Brain microvascular endothelial cell (primary cell): Measurements from ENCODE around the gene KLK13.

Experiments used
- DNase-seq: peaks from one replicate; pipeline ENCODE4 v3.0.0-alpha.2; 2020
- H3K27ac ChIP-seq: fragments of 250-450 bp; sonication (Bioruptor Pico); 2 replicates; pipeline ENCODE4 v1.5.1; 2020; ENCODE audit warnings: mild to moderate bottlenecking, moderate library complexity
- H3K27me3 ChIP-seq: fragments of 250-450 bp; sonication (Bioruptor Pico); replicated peaks from 2 replicates; pipeline ENCODE4 v1.5.1; 2020; ENCODE audit warnings: mild to moderate bottlenecking
- H3K36me3 ChIP-seq: fragments of 250-450 bp; sonication (Bioruptor Pico); replicated peaks from 2 replicates; pipeline ENCODE4 v1.5.1; 2020; ENCODE audit warnings: mild to moderate bottlenecking
- H3K4me3 ChIP-seq: 2 replicates; pipeline ENCODE4 v1.5.1; 2011; ENCODE audit warnings: low read depth, mild to moderate bottlenecking, control low read depth, low read length, moderate library complexity
- CTCF ChIP-seq: IDR thresholded peaks from 2 replicates; pipeline ENCODE4 v1.5.1; 2011; ENCODE audit warnings: low read depth, mild to moderate bottlenecking, moderate library complexity, low read length, control low read depth, inconsistent platforms; ENCODE audit errors: missing control alignments
- in situ Hi-C: cut with HindIII; loops from 2 replicates; pipeline ENCODE4 v1.10.0; 2017; ENCODE audit warnings: low sequenced_read_pairs, low pct_ligation_motif_present

KLK13 gene

GRCh38 chr19:51108066-51108804, 43.3 kb upstream of the KLK13 start, which contains the start of gene CTU1:
Gene CTU1 (minus strand): TSS chr19:51108409. CDS start chr19:51104569, 3,840 bp downstream.
- no peaks in the 10 kb centered on the region for H3K27me3 ChIP-seq
- H3K36me3 ChIP-seq = peaks cover 7% of the 10 kb centered on the region
- no peak for TF ChIP-seq CTCF
- peak within 1 kb of the TSS; percentile 71 for H3K27ac ChIP-seq
- peak within 1 kb of the TSS; percentile 93 for H3K4me3 ChIP-seq
- in situ Hi-C loops = no loop called here
- peak; percentile 99 for DNase-seq

- DNase-seq = peak; percentile 25
- Histone ChIP-seq H3K4me3 (peak overlapping the region; percentile 93), H3K27me3 (no peaks in the 10 kb centered on the region), H3K36me3 (peaks cover 14% of the 10 kb centered on the region), H3K27ac (peak overlapping the region; percentile 71)
- in situ Hi-C loops = no loop called here
- TF ChIP-seq CTCF = peak; percentile 18
Observed at GRCh38 chr19:51107406-51108065, 42.6 kb upstream of the KLK13 start.

GRCh38 chr19:51103926-51104341, 39.0 kb upstream of the KLK13 start:
- Histone ChIP-seq H3K27me3 (no peaks in the 10 kb centered on the region), H3K36me3 (peaks cover 19% of the 10 kb centered on the region), H3K27ac (no peak overlapping the region), H3K4me3 (no peak overlapping the region)
- TF ChIP-seq CTCF = no peak
- in situ Hi-C loops = no loop called here
- DNase-seq = no peak

GRCh38 chr19:51102991-51103390, 38.1 kb upstream of the KLK13 start:
- TF ChIP-seq CTCF = no peak
- in situ Hi-C loops = no loop called here
- Histone ChIP-seq H3K4me3 (no peak overlapping the region), H3K27me3 (no peaks in the 10 kb centered on the region), H3K36me3 (peaks cover 22% of the 10 kb centered on the region), H3K27ac (no peak overlapping the region)
- no peak for DNase-seq

- TF ChIP-seq CTCF = no peak
- no peaks in the 10 kb centered on the region for H3K27me3 ChIP-seq
- no peak overlapping the region for H3K4me3 ChIP-seq
- no peak for DNase-seq
- peaks cover 24% of the 10 kb centered on the region for H3K36me3 ChIP-seq
- in situ Hi-C loops = no loop called here
- no peak overlapping the region for H3K27ac ChIP-seq
Observed at GRCh38 chr19:51101171-51101865, 36.4 kb upstream of the KLK13 start.
